Measurements from ENCODE around the gene CAMSAP2. TPM values are rescaled to one million over a fixed set of nuclear protein-coding genes. Genes with fewer than 3 reads are reported as not detected.
A peak's percentile ranks its signal among the peaks of the same experiment; 100 is the strongest.

Gene CAMSAP2
- total RNA-seq, 2 donors from 2014 or later, result 8.8 to 19.1 TPM

DNA sequence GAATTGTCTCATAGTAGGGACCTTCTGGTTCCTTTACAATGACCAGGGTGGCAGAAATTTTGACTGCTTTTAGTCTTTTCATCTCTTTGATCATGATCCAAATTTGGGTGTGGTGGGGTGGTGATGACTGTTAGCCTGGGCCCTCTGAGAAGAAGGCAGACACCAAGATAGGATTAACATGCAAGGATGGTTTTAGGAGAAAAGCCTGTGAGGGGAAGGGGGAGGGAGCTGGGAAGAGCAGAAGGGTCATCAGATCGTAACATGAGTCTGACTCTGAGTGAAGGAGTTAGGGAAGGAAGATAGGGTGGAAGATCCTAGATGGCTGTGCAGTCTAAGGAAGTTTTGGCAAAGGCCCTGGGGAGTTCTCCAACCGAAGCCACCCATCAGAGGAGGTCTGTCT, 28.5 kb upstream of the CAMSAP2 start:
- Histone ChIP-seq H3K36me3 (replicated peaks in 1 of 2; ENCODE audit: insufficient read depth in 1 of 2, low read depth in 2 of 2) (no peaks in the 10 kb centered on the region), H3K9me3 (no peaks in the 10 kb centered on the region), H3K4me1 (no peaks in the 10 kb centered on the region), H3K27me3 (no peaks in the 10 kb centered on the region), H3K27ac (no peak overlapping the region), H3K4me3 (no peak overlapping the region)
- WGBS, 2 donors, result 88 to 92% methylated on average over 2 of the region's 2 CpGs
- intact Hi-C loops (cut with DNase I), result no loop called here
- DNase-seq, result no peak
- TF ChIP-seq POLR2A (IDR thresholded peaks at IDR 0.05), result no peak
- TF ChIP-seq, protein P1, sequence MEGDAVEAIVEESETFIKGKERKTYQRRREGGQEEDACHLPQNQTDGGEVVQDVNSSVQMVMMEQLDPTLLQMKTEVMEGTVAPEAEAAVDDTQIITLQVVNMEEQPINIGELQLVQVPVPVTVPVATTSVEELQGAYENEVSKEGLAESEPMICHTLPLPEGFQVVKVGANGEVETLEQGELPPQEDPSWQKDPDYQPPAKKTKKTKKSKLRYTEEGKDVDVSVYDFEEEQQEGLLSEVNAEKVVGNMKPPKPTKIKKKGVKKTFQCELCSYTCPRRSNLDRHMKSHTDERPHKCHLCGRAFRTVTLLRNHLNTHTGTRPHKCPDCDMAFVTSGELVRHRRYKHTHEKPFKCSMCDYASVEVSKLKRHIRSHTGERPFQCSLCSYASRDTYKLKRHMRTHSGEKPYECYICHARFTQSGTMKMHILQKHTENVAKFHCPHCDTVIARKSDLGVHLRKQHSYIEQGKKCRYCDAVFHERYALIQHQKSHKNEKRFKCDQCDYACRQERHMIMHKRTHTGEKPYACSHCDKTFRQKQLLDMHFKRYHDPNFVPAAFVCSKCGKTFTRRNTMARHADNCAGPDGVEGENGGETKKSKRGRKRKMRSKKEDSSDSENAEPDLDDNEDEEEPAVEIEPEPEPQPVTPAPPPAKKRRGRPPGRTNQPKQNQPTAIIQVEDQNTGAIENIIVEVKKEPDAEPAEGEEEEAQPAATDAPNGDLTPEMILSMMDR (IDR thresholded peaks at IDR 0.05), result no peak
- no peak for ATAC-seq

DNA sequence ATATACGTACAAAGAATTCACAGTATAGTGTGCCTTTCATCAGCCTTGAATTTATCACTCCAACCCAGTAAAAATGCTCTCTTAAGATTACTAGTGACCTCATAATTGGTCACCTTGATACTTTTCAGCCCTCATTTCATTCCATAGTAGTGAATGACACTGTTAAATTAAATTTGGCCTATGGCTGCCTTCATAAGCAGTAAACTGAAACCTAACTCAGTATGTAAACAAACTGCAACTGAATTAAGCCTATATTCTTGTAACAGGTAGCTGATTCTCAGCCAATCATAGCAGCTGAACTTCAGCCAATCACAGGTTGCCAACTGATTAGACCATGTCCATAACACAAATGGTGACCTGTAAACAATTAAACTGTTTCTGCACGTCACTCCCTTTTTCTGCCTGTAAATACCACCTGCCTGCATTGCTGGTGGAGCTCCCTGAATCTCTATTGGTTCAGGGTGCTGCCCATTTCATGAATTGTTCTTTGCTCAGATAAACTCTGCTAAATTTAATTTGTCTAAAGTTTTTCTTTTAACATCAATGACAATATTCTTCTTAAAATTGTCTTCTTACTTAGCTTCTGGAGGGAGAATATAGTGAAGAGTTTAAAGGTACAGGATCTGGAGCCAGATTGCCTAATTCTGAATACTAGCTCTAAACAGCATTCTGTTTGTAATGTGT, 24.0 kb upstream of the CAMSAP2 start:
- WGBS, 2 donors, result 66 to 67% methylated on average over 2 of the region's 2 CpGs
- ATAC-seq (no peak), DNase-seq (peak in 1 of 4 donors; percentile 9)
- TF ChIP-seq POLR2A (IDR thresholded peaks at IDR 0.05), result no peak
- TF ChIP-seq, protein P1 (IDR thresholded peaks at IDR 0.05), result no peak
- Histone ChIP-seq H3K4me1 (no peaks in the 10 kb centered on the region), H3K4me3 (no peak overlapping the region), H3K27ac (no peak overlapping the region), H3K36me3 (replicated peaks in 1 of 2; ENCODE audit: insufficient read depth in 1 of 2, low read depth in 2 of 2) (no peaks in the 10 kb centered on the region), H3K9me3 (no peaks in the 10 kb centered on the region), H3K27me3 (no peaks in the 10 kb centered on the region)
- intact Hi-C loops (cut with DNase I), result no loop called here

DNA sequence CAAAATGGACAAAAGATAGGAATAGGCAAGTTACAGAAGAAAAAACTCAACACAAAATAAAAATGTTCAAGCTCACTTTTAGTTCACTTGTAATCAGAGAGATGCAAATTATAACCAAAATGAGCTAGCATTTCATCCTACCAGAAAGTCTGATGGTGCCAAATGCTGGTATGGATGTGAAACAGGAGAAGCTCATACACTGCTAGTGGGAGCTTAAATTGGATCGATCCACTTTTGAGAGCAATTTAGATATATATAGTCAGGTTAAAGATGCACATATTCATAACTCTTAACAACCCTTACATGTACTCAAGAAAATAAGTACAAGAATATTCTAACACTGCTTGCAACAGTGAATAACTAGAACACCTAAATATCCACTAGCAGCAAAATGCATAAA, 18.5 kb upstream of the CAMSAP2 start:
- intact Hi-C loops (cut with DNase I), result no loop called here
- Histone ChIP-seq H3K27me3 (no peaks in the 10 kb centered on the region), H3K27ac (no peak overlapping the region), H3K4me3 (no peak overlapping the region), H3K4me1 (no peaks in the 10 kb centered on the region), H3K9me3 (no peaks in the 10 kb centered on the region), H3K36me3 (replicated peaks in 1 of 2; ENCODE audit: insufficient read depth in 1 of 2, low read depth in 2 of 2) (no peaks in the 10 kb centered on the region)
- 80 to 100% methylated on average over 1 of the region's 1 CpG for WGBS, 2 donors
- DNase-seq (no peak), ATAC-seq (no peak)
- TF ChIP-seq POLR2A (IDR thresholded peaks at IDR 0.05), result no peak
- TF ChIP-seq, protein P1 (IDR thresholded peaks at IDR 0.05), result no peak

DNA sequence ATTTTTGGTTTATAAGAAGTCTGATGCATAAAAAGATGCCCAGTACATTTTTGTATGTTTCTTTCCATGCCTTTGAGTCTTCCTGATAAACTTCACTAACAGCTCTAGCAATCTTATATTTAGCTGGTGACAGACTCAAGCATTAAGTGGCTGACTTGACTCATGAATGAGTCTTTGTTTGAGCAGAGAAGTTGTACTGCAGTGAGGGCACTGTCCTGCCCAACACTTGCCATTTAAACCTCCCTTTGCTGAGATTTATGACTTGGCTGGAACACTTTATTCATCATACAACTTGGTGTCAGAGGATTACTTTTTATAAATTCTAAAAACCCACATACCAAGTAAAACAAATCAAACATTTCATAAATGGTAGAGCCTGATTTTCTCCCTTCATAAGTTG, 14.6 kb upstream of the CAMSAP2 start:
- DNase-seq (no peak), ATAC-seq (no peak)
- Histone ChIP-seq H3K27me3 (no peaks in the 10 kb centered on the region), H3K36me3 (replicated peaks in 1 of 2; ENCODE audit: insufficient read depth in 1 of 2, low read depth in 2 of 2) (no peaks in the 10 kb centered on the region), H3K4me3 (no peak overlapping the region), H3K4me1 (no peaks in the 10 kb centered on the region), H3K9me3 (no peaks in the 10 kb centered on the region), H3K27ac (no peak overlapping the region)
- no peak for TF ChIP-seq POLR2A (IDR thresholded peaks at IDR 0.05)
- TF ChIP-seq, protein P1 (IDR thresholded peaks at IDR 0.05), result no peak
- intact Hi-C loops (cut with DNase I), result no loop called here

DNA sequence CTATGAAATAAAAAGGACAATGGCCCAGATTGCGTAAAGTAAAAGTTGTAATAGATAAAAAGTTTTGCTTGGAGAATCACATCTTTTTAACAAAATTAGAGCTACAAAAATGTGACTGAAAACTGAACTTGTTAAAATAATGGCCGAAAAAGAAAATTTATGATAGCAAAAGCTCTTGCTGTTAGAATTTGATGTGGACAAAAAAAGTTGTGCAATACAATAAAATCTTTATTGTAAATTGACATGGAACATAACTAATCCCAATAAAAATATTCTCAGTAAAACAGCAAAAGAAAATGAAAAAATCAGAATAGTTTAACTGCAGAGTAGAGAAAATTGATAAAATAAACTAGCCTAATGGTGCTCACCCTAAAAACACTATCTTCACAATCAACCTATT, 11.4 kb upstream of the CAMSAP2 start:
- Histone ChIP-seq H3K4me1 (no peaks in the 10 kb centered on the region), H3K36me3 (replicated peaks in 1 of 2; ENCODE audit: insufficient read depth in 1 of 2, low read depth in 2 of 2) (no peaks in the 10 kb centered on the region), H3K9me3 (no peaks in the 10 kb centered on the region), H3K27me3 (no peaks in the 10 kb centered on the region), H3K27ac (no peak overlapping the region), H3K4me3 (no peak overlapping the region)
- WGBS, 2 donors, result 85 to 88% methylated on average over 2 of the region's 2 CpGs
- ATAC-seq, result no peak
- DNase-seq, result no peak
- TF ChIP-seq POLR2A (IDR thresholded peaks at IDR 0.05), result no peak
- TF ChIP-seq, protein P1 (IDR thresholded peaks at IDR 0.05), result no peak
- intact Hi-C loops (cut with DNase I), result no loop called here
